ENCODE results near the gene SF3A1.

The SF3A1 gene

DNA sequence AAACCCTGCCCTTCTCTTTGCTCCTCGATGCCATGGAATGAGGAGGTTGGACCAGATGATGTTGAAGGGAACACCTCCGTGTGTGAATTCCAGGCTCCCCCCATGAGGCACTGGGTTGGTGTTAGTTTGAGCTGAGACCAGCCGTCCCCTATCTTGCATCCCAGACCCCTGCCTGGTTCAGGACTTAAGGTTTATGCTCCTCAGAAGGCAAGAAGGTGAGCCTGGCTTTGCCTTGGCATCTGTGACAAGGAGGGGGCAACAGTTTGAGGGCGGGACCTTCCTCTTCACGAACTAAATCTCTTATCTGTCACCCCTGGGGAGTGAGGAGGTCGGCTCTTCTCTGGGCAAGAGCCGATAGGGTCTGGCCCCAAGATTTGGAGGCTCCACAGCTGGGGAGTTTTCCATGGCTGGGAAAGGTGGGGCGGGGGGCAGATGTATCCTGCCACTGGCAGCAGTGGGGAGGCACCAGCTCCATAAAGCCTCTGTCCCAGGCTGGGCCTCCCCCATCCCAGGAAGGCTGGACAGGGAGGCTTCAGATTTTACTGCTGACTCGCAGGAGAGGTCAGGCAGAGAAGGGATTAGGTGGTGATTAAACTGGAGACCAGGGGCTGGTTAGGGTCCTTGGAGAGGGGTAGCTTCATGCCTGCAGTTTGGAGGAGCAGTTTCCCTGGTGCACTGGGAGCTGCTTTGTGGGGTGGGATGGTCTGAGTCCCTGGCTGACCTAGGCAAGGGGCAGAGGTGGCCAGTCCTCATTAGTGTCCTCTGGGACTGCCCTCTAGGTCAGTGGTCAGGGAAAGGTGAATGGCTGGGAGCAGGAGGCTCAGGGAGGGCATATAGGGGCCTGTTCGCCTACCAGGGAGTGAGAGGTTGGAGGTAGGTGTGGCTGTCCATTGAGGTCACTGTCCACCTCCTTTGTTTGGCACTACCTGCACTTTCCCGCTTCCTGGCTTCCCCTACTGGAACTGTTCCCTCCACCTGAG lies 41.3 kb upstream of the SF3A1 start:
- H4K20me1 ChIP-seq (ENCODE audit: insufficient read depth, low read length) = no peaks in the 10 kb centered on the region
- no peaks in the 10 kb centered on the region for H3F3A ChIP-seq (ENCODE audit: insufficient read depth, low read length)
- H3K9ac ChIP-seq (ENCODE audit: low read length) = no peak overlapping the region; the same call in 1 of the 2 replicates
- peaks cover 20% of the 10 kb centered on the region for H3K27me3 ChIP-seq (replicated peaks; ENCODE audit: insufficient read depth, low read length)
- no peaks in the 10 kb centered on the region for H3K4me1 ChIP-seq (ENCODE audit: low read length)
- no peaks in the 10 kb centered on the region for H3K9me3 ChIP-seq (replicated peaks; ENCODE audit: insufficient read depth, low read length)
- no peaks in the 10 kb centered on the region for H3K36me3 ChIP-seq (replicated peaks; ENCODE audit: insufficient read depth, low read length)
- H2AFZ ChIP-seq (ENCODE audit: low read length) = no peak overlapping the region
- no peak overlapping the region for H3K27ac ChIP-seq (ENCODE audit: low read length)
- DNase-seq = no peak
- TF ChIP-seq EZH2phosphoT487 (IDR thresholded peaks at IDR 0.05; ENCODE audit: low read length) (no peak), EZH2 (optimal IDR thresholded peaks at IDR 0.05; ENCODE audit: low read depth, low read length) (no peak)
- TF ChIP-seq, protein P1, sequence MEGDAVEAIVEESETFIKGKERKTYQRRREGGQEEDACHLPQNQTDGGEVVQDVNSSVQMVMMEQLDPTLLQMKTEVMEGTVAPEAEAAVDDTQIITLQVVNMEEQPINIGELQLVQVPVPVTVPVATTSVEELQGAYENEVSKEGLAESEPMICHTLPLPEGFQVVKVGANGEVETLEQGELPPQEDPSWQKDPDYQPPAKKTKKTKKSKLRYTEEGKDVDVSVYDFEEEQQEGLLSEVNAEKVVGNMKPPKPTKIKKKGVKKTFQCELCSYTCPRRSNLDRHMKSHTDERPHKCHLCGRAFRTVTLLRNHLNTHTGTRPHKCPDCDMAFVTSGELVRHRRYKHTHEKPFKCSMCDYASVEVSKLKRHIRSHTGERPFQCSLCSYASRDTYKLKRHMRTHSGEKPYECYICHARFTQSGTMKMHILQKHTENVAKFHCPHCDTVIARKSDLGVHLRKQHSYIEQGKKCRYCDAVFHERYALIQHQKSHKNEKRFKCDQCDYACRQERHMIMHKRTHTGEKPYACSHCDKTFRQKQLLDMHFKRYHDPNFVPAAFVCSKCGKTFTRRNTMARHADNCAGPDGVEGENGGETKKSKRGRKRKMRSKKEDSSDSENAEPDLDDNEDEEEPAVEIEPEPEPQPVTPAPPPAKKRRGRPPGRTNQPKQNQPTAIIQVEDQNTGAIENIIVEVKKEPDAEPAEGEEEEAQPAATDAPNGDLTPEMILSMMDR (IDR thresholded peaks at IDR 0.05; ENCODE audit: low read length) = no peak
- H3K9me2 ChIP-seq (replicated peaks; ENCODE audit: insufficient read depth, low read length) = no peaks in the 10 kb centered on the region
- H3K4me3 ChIP-seq (ENCODE audit: low read length) = 0 out of 2 replicates have a peak overlapping the region, but pooled peaks have one; percentile 59
- H3K79me2 ChIP-seq (ENCODE audit: low read length) = no peaks in the 10 kb centered on the region
- H3K4me2 ChIP-seq (ENCODE audit: low read depth, low read length) = peak overlapping the region; percentile 85; the same call in 1 of the 2 replicates

DNA sequence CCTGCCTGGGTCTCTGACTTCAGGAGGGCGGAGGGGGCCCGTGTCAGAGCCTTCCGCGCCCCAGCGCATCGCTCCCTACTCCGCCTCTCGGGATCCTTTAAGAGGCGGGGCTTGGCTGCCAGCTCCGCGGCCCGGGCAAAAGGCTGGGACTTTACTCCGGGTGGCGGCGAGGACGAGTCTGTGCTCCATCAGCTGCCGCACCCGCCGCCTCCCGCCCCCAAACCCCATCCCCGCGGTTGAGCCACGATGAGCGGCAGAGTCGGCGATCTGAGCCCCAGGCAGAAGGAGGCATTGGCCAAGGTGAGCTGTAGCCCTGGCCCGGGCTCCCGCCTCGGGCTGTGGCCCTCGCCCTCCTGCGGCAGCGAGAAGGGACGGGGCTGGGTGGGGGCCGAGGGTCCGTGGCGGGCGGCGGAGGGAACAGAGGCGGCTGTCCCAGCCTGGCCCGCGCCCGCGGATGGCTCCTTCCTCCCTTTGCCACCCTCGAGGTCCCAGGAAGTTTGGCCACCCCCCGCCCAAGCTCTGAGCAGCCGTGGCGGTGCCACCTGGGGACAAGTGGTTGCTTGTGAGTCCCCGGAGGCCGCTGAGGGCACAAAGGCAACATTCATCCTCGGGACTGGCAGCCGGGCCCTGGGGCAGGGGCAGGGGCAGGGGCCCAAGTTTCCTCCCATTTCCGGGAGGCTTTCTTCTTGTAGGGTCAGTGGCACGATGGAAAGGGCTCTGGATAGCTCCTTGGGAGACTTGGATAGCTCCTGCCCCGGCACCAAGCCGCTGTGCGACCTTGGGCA lies 40.4 kb upstream of the SF3A1 start, which contains the start of gene SEC14L2:
Gene SEC14L2, plus strand, starts transcription at position 148 of the 785 bp plus-strand sequence. Its CDS starts 99 bp downstream, at position 247.
- H2AFZ ChIP-seq (ENCODE audit: low read length) = peak within 1 kb of the TSS; percentile 61
- H3K4me3 ChIP-seq (ENCODE audit: low read length) = peak within 1 kb of the TSS; percentile 59
- H3K27me3 ChIP-seq (replicated peaks; ENCODE audit: insufficient read depth, low read length) = peaks cover 20% of the 10 kb centered on the region
- no peak for TF ChIP-seq EZH2 (optimal IDR thresholded peaks at IDR 0.05; ENCODE audit: low read depth, low read length)
- TF ChIP-seq, protein P1 (IDR thresholded peaks at IDR 0.05; ENCODE audit: low read length) = no peak
- no peak for TF ChIP-seq EZH2phosphoT487 (IDR thresholded peaks at IDR 0.05; ENCODE audit: low read length)
- H3K9me2 ChIP-seq (replicated peaks; ENCODE audit: insufficient read depth, low read length) = no peaks in the 10 kb centered on the region
- H3K27ac ChIP-seq (ENCODE audit: low read length) = no peak within 1 kb of the TSS
- peak within 1 kb of the TSS; percentile 85 for H3K4me2 ChIP-seq (ENCODE audit: low read depth, low read length)
- H3K9ac ChIP-seq (ENCODE audit: low read length) = peak within 1 kb of the TSS; percentile 21; the same call in 1 of the 2 replicates
- H4K20me1 ChIP-seq (ENCODE audit: insufficient read depth, low read length) = no peaks in the 10 kb centered on the region
- H3K36me3 ChIP-seq (replicated peaks; ENCODE audit: insufficient read depth, low read length) = no peaks in the 10 kb centered on the region
- peak; percentile 29 for DNase-seq
- no peaks in the 10 kb centered on the region for H3K4me1 ChIP-seq (ENCODE audit: low read length)
- H3K79me2 ChIP-seq (ENCODE audit: low read length) = no peaks in the 10 kb centered on the region
- no peaks in the 10 kb centered on the region for H3F3A ChIP-seq (ENCODE audit: insufficient read depth, low read length)
- no peaks in the 10 kb centered on the region for H3K9me3 ChIP-seq (replicated peaks; ENCODE audit: insufficient read depth, low read length)

DNA sequence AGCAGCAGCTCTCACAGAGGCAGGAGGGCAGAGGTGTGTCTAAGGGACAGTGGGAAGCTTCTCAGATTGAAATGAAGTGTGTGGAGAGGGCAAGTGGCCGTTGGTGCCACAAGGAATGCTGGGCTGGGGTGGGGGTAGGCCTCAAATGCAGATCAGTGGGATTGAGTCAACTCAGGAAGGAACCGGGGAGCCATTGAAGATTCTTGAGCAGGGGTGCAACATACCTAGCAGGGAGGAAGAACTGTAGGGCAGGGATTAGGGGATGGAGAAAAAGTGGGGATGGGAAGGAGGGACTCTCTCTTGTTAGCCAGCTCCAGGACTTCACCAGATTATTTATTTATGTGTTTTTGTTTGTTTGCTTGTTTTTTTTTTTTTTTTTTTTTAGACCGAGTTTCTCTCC lies 37.2 kb upstream of the SF3A1 start:
- Histone ChIP-seq H3K36me3 (replicated peaks; ENCODE audit: insufficient read depth, low read length) (no peaks in the 10 kb centered on the region), H3K27me3 (replicated peaks; ENCODE audit: insufficient read depth, low read length) (peaks cover 18% of the 10 kb centered on the region), H3K79me2 (ENCODE audit: low read length) (no peaks in the 10 kb centered on the region), H3K4me2 (ENCODE audit: low read depth, low read length) (no peak overlapping the region), H4K20me1 (ENCODE audit: insufficient read depth, low read length) (no peaks in the 10 kb centered on the region), H3K9me3 (replicated peaks; ENCODE audit: insufficient read depth, low read length) (no peaks in the 10 kb centered on the region), H3F3A (ENCODE audit: insufficient read depth, low read length) (no peaks in the 10 kb centered on the region), H3K4me1 (ENCODE audit: low read length) (peaks cover 6% of the 10 kb centered on the region), H3K9me2 (replicated peaks; ENCODE audit: insufficient read depth, low read length) (no peaks in the 10 kb centered on the region), H3K27ac (ENCODE audit: low read length) (no peak overlapping the region), H2AFZ (ENCODE audit: low read length) (no peak overlapping the region), H3K9ac (ENCODE audit: low read length) (no peak overlapping the region), H3K4me3 (ENCODE audit: low read length) (no peak overlapping the region)
- no peak for DNase-seq
- TF ChIP-seq EZH2 (optimal IDR thresholded peaks at IDR 0.05; ENCODE audit: low read depth, low read length) (no peak), EZH2phosphoT487 (IDR thresholded peaks at IDR 0.05; ENCODE audit: low read length) (no peak)
- TF ChIP-seq, protein P1 (IDR thresholded peaks at IDR 0.05; ENCODE audit: low read length) = no peak
